ENCODE results near the gene HTR7.

Gene HTR7

DNA sequence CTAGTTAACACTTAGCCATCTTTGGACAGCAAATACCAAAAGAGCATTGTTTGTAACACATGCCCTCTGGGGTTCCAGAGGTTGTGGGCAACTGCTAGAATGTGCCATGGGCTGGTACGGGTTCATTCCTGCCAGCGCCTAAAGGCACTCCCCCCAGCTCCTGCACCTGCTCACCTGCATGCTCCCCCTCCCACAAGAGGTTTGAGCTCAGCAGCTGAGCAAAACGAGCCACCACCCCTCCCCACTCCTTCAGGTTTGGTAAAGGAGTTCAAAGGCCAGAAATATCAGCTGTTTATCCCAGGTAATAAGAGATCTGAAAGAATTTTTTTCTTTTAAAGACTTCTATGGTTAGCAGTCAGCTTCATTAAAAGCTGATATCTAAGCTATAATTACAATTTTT is 53.5 kb downstream of the HTR7 start:
- no peak for DNase-seq (ENCODE audit: low read depth in 3 of 3)

DNA sequence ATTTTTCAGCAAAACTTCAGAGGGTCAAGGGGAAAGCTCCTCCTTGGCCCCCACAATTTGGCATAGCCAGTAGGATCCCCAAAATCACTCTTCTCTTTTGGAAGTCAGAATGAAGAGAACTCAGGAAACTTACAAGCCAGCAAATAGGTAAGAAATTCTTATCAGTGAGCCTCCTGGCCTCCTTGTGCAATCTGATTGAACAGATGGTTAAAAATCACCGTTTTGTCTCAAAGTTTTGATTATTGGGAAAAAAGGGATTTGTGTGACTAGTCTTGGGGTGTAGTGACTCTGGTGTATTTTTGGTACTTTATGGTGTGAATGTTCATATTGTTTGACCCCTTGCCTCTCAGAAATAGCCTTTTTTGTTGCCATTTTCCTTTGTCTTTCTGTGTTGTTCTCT is 56.2 kb downstream of the HTR7 start:
- DNase-seq (ENCODE audit: low read depth in 3 of 3), result no peak

- DNase-seq (ENCODE audit: low read depth in 3 of 3), result no peak
These were observed 57.5 kb downstream of the HTR7 start for GRCh38 chr10:90800232-90800796.

- no peak for DNase-seq (ENCODE audit: low read depth in 3 of 3)
These were observed 58.7 kb downstream of the HTR7 start for GRCh38 chr10:90799172-90799571.

GRCh38 chr10:90798482-90798881 is 59.4 kb downstream of the HTR7 start:
- DNase-seq (ENCODE audit: low read depth in 3 of 3), result no peak

- DNase-seq (ENCODE audit: low read depth in 3 of 3), result no peak
These were observed 67.4 kb downstream of the HTR7 start for GRCh38 chr10:90790422-90790821.

- DNase-seq (ENCODE audit: low read depth in 3 of 3), result no peak
These were observed 68.9 kb downstream of the HTR7 start for GRCh38 chr10:90788968-90789367.

- no peak for DNase-seq (ENCODE audit: low read depth in 3 of 3)
These were observed 69.7 kb downstream of the HTR7 start for GRCh38 chr10:90788199-90788491.

- DNase-seq (ENCODE audit: low read depth in 3 of 3), result no peak
These were observed 70.2 kb downstream of the HTR7 start for GRCh38 chr10:90787393-90788198.

DNA sequence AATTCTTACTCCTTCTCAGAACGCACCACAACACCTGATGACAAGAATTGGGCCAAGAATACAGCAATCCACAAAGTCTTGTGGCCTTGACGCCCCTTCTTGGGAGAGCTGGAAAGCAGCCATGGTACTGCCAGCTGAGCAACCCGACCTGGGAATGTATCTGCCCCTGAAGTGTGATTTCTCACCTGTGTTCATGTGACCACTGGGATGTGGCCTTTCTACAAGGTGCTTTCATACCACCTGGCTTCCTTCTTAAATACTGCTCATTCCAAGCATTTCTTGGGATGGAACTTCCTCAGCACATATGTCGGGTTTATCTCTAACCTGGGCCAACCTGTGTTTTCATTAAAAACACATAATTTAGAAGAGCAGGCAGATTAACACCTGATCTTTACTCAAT is 72.1 kb downstream of the HTR7 start:
- no peak for DNase-seq (ENCODE audit: low read depth in 3 of 3)

- no peak for DNase-seq (ENCODE audit: low read depth in 3 of 3)
These were observed 73.1 kb downstream of the HTR7 start for GRCh38 chr10:90784771-90785170.

- DNase-seq (ENCODE audit: low read depth in 3 of 3), result no peak
These were observed 77.4 kb downstream of the HTR7 start for GRCh38 chr10:90780488-90780887.

GRCh38 chr10:90779548-90779947 is 78.3 kb downstream of the HTR7 start:
- DNase-seq (ENCODE audit: low read depth in 3 of 3), result no peak

DNA sequence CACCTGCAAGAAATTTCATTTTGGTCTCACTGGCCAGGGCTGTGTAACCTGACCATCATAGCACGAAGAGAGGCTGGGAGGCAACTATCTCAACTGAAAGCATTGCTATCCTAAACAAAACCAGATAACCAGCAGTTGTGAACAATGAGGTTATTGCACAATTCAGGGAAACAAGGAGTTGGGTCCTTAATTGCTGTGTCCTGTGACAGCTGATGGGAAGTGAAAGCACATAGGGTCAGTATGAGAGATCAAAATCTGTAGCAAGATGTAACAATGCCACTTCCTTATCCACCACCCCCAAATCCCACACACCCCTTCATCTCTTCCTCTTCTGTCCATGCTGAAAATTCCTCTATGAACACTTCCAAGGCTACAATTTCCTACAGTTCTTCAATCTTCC is 80.2 kb downstream of the HTR7 start:
- no peak for DNase-seq (ENCODE audit: low read depth in 3 of 3)

- no peak for DNase-seq (ENCODE audit: low read depth in 3 of 3)
These were observed 82.3 kb downstream of the HTR7 start for GRCh38 chr10:90775351-90776028.

- no peak for DNase-seq (ENCODE audit: low read depth in 3 of 3)
These were observed 87.6 kb downstream of the HTR7 start for GRCh38 chr10:90769946-90770841.

DNA sequence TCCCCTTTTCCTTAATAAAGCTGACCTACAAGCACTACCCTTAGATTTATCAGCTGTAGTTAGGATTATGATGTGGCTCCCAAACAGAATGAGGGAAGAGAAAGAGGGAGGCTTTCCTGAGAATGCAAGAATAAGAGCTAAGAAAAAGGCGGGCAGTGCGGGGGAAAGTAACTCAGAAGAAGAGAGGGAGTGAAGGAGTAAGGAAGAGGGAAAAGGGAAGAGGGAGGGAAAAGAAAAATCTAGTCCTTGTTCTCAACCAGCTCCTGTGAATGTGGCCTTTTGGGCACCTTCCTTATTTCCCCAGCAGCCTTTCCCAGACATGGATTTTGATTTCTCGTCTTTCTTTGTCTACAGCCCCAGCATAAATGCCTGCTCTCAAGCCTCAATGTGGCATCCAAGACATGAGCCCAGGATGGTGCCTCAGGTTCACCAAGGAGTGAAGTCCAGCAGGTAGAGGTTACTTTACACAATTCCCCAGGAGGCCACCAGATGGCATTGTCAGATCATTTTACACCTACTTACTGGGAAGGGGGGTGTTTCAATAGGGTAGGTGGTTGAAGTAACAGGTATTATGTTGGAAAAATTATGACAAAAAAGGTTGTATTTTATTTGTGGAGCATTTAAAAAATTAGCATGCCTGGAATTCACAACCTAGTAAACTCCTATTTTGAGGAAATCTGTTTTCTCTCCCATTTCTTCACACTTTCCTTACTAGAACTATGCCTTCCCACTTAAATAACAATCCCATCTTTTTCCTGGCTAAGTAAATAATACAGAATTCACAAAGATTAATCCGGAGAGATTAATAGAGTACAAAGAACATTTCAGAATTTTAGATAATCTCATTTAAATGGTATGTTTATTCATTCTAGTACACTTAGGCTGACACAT is 106.5 kb downstream of the HTR7 start:
- peak in 2 of 3 experiments; percentile 10 to 21 for DNase-seq (ENCODE audit: low read depth in 3 of 3)

- DNase-seq (ENCODE audit: low read depth in 3 of 3), result no peak
These were observed 111.0 kb downstream of the HTR7 start for GRCh38 chr10:90746829-90747228.

- no peak for DNase-seq (ENCODE audit: low read depth in 3 of 3)
These were observed 112.3 kb downstream of the HTR7 start for GRCh38 chr10:90745565-90745964.

DNA sequence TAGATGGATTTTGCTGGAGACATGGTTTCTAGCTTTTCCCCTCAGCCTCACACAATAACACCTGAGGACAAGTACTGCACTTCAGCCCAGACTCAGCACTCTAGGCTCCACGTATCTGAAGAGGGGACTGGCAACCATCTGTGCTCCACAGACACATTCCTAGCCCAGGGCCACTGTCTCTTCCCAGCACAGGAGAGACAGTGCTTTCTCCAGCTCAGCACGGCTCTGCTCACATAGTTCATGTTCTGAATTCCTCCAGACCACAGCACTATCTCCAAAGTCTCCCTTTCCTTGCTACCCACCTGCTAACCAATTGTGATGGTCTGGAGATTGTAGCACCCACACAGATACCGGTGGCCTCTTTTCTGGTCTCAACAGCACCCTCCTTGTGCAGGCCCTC is 114.5 kb downstream of the HTR7 start:
- no peak for DNase-seq (ENCODE audit: low read depth in 3 of 3)

- DNase-seq (ENCODE audit: low read depth in 3 of 3), result no peak
These were observed 115.8 kb downstream of the HTR7 start for GRCh38 chr10:90741926-90742565.

Measured in stimulated activated CD4-positive, alpha-beta T cell treated with anti-CD3 and anti-CD28 coated beads, TNF-alpha, amount 100 ng/mL, for 24 hours (primary cell).